HG02981 (cell line): ENCODE data around the gene RNF150.
"Not testable (repeated sequence)": the region's sequence is repeated elsewhere in the genome, so short reads cannot be mapped to it uniquely, and the experiment has no call there.

ENCODE experiments used
- ATAC-seq: cut with Tn5 transposase; IDR thresholded peaks from one replicate; pipeline ENCODE4 v1.9.1; 2021; ENCODE audit warnings: mild to moderate bottlenecking, moderate library complexity; ENCODE audit not compliant: unreplicated experiment

The RNF150 gene

DNA sequence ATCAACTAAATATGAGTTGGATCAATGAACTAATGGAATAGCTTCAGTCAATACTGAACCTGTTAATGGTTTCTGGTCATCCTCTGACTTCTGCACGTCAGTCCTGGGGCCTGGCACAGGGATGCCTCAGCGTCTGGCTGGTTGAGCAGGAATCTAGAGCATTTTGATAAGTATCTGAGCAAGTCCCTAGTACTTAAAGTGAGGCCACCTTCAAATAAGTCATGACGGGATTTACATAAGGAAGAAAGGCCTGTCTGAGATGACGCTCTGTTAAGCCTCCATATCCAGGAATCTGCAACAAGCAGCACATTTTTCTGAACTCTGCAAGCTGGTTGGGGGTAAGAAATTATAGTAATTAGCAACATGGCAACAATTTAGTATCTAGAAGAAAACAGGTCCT is 293.9 kb downstream of the RNF150 start:
- ATAC-seq: no peak

DNA sequence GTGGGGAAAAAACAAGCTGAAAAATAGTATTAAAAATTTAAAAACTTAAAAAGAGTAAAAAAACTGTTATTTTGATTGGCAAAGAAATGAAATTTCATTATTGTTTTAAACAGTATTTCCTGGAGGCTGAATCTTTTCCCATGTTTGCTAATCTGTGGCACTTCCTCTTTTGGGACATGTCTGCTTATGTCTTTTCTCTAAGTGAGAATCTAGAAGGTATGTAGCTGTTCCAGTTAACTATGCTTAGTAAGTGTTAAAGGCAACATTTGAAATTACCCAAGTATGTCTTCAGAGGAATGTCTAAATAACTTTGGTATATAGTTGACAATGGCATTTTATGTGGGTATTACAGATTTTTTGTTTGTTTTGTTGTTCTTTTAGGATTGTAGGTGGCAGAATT is 295.5 kb downstream of the RNF150 start:
- no peak for ATAC-seq

DNA sequence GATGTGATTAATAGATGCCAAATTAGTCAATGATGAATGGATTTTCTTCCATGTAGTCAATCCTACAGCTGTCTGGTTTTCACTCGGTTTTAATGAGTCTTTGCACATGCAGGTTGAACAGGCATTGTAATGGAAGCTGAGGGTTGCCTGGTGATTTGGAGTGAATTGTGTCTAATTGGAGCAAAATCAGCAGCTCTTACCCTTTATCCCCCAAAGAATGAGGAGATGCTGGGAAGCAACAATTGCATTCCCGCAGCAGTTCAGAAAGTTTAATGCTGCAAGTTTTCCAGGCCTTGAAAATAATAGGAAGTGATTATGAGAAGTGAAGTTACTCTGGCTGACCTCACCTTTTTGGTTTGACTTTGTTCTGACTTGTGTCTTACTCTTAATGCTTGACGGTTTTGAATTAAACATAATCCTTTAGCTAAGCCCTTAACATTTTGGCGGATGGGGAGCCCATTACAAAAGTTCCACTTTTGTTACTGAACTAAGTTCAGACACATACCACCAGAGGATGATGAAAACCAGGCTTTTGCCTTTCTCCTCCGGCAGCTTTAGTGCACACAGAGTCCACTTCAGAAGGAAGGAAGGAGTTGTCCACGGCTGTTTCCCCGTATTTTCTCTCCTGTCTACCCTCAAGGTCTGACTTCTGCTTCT is 298.3 kb downstream of the RNF150 start:
- no peak for ATAC-seq

DNA sequence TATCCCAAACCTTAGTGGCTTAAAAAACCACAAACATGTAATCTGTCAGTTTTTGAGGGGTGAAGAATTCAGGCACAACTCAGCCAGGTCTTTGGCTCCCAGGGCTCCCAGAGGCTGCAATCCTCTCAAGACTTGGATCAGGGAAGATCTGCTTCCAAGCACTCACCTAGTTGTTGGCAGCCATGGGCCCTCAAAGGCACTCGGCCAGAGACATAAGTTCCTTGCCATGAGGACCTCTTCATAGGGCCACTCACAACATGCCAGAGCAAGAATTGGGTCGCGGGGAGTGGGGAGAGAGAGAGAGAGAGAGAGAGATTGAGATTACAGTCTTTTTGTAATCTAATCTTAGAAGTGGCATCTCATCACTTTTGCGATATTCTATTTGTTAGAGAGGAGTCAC is 300.0 kb downstream of the RNF150 start:
- no peak for ATAC-seq

DNA sequence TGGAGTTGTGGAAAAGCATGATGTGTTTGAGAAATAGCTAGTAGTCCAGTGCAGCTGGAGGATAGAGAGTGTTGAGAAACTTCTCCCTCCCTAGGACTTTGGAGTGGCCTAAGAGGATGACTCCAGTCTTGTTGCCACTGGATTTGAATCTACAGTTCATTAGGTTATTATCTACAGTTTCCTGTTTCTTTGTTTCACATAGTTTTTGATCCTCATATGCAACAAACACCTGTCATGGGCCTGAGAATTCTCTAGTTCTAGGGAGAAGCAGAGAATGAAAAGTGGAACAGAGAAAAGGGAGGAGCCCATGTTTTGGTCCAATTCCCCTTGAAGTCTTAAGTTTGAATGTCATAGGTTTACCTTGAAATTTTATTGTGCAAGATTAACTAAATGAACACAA is 303.4 kb downstream of the RNF150 start:
- ATAC-seq: peak; percentile 90

DNA sequence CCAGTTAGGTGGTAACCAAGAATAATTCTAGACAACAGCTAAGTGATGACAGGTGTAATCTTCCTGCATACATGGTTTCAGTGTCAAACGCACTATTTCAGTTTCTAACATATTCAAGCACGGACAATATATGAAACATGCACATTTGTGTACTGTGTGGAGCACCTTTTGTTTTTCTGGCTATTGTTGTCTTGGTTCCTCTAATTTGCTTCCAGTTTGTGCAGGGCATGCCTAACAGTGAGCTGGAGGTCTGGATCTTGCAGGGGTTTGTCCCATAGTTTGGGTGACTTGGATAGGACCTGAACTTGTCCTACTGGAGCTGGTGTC is 306.6 kb downstream of the RNF150 start:
- no peak for ATAC-seq

DNA sequence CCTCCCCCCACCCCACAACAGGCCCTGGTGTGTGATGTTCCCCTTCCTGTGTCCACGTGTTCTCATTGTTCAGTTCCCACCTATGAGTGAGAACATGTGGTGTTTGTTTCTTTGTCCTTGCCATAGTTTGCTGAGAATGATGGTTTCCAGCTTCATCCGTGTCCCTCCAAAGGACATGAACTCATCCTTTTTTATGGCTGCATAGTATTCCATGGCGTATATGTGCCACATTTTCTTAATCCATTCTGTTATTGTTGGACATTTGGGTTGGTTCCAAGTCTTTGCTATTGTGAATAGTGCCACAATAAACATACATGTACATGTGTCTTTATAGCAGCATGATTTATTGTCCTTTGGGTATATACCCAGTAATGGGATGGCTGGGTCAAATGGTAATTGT is 312.7 kb downstream of the RNF150 start:
- not testable (repeated sequence) for ATAC-seq

DNA sequence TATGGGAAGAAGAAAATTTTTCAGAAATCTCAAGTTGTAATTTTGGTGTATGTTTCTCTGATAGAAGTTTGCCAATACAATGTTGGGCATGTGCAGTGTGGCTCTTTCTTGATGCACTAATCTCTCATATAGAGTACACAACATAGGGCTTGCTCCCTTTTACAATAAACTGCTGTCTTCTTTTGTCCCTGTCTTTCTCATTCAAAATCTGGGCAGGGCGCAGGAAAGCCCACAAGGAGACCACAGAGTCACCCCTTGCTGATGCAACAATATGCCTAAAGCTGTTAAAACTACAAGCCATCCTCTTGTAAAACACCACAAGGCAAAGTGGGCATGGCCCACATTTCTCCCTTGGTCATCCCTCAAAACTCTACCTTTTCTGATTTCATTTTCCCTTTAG is 313.7 kb downstream of the RNF150 start:
- ATAC-seq: no peak

DNA sequence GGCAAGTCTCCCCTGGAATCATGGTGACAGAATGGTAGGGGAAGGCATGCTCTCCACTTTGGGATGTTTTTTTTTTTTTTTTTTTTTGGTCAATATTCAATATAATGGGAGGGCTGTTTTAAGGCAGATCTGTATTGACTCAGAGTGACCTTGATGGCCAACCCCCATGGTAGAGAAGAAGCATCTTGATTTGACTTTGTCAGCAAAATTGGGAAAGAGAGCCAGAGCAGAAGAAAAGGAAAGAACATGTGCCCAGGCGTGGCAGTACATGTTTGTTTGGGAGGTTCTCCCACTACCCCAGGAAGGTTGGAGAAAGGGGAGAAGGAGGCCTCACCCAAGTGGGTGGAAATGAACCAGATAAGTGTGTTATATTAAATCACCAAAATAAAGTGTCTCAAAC is 314.8 kb downstream of the RNF150 start:
- ATAC-seq: no peak

DNA sequence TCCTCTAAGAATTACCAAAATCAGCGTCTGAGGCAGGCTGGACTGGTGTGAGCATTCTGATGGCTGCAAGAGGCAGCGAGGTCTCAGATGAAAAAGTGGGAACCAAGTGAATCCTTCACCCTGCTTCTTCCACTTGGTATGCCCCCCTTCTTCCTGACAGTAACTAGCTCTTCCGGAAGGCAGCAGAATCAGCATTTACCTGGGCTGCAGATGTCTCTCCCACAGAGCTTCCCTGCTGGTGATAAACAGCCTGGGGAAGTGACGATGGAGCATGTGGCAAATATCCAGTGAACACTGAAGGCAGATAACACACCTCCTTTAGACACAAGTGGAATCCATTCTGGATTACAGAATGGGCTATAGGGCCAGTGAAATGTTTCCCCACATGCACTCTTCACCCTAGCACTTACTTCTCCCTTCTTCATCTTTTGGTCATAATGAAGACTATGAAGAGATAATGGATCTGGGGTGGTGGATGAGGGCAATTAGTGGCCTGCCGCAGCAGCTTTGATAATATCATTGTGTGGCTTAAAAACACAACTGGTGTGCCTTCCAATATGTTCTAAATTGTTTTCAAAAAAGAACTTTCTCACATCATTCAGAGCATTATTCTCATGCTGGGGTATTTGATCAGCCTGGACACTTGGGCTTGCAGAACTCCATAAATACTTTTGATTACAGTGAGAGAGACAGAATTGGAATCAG is 316.3 kb downstream of the RNF150 start:
- ATAC-seq: no peak

DNA sequence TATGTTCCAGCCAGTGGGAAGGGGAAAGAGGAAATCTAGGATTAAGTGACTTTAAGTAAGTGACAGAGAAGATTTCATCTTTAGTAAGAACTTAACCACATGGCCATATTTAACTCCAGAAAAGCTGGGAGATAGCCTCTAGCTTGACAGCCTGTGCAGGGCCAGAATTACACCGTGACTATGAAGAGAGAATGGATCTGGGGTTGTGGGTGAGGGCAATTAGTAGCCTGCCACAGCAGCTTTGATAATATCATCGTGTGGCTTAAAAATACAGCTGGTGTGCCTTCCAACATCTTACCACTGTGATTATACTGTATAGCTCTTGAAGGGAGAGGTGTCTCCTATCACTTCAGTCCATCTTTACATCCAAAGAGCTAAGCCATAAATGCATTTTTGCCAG is 319.5 kb downstream of the RNF150 start:
- ATAC-seq: no peak

DNA sequence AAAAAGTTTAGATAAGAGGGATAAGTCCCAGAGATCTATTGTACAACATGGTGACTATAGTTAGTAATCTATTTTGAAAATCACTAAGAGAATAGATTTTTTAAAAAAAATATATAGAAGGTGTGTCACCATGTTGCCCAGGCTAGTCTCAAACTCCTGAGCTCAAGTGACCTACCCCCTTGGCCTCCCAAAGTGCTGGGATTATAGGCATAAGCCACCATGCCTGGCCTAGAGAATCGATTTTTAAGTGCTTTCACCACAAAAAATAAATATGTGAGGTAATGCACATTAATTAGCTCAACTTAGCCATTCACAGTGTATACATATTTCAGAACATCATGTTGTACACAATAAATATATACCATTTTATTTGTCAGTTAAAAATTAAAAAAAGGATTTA is 320.4 kb downstream of the RNF150 start:
- no peak for ATAC-seq

DNA sequence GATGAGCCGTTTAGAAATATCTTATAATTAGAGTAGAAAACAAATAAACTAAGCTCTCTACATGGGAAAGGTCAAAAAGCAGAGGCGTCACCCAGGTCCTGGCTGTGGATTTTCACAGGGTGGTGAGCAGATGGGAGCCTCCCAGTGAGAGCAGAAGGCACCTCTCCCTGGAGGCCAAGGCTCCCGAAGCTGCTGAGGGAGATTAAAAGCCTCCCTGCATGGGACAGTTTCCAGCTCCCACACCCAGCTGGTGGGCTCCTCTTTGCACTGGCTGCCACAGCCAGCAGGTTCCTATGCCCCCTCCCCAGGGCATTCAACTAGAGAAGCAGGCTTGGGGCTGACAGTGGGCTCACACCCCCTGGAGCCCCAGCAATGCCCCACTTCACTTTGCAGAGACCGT is 321.8 kb downstream of the RNF150 start:
- no peak for ATAC-seq

DNA sequence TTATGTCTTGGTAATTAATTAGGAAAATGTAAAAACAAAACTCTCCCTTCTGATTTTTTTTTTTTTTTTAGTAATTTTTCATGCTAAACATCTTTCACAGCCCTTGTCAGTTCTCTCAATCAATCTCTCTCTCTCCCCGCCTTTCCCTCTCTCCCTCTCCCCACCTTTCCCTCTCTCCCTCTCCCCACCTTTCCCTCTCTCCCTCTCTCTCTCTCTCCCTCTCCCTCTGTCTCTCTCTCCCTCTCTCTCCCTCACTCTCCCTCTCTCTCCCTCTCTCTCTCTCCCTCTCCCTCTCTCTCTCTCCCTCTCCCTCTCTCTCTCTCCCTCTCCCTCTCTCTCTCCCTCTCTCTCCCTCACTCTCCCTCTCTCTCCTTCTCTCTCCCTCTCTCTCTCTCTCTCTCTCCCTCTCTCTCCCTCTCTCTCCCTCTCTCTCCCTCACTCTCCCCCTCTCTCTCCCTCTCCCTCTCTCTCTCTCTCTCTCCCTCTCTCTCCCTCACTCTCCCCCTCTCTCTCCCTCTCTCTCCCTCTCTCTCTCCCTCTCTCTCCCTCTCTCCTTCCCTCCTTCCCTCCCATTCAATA is 322.6 kb downstream of the RNF150 start:
- ATAC-seq: not testable (repeated sequence)
